ENCODE results near the gene RAD51B. TPM values are rescaled to one million over a fixed set of nuclear protein-coding genes. Genes with fewer than 3 reads are reported as not detected.
A peak's percentile ranks its signal among the peaks of the same experiment; 100 is the strongest.

RAD51B gene
- total and polyA plus RNA-seq, 9 of the 15 experiments (the other 6 are each of a cell fraction or from before 2014, with no cell fraction given): 8.5 to 17.3 (median 11.3) TPM

GRCh38 chr14:68716698-68717097 is 897.1 kb downstream of the RAD51B start:
- Histone ChIP-seq H3K4me2 (ENCODE audit: insufficient read depth, low read length) (no peak overlapping the region), H2AFZ (ENCODE audit: low read depth, low read length) (0 out of 2 replicates have a peak overlapping the region, but pooled peaks have one; percentile 17), H3K4me1 (replicated peaks in 1 of 2; ENCODE audit: control insufficient read depth in 2 of 2, insufficient read depth in 2 of 2, low read length in 2 of 2) (peaks cover 7 to 37% of the 10 kb centered on the region in 2 experiments; a peak in 4 of 5 replicates), H3K9me3 (replicated peaks; ENCODE audit: control insufficient read depth, insufficient read depth, low read depth, low read length) (no peaks in the 10 kb centered on the region), H3K9me1 (ENCODE audit: control insufficient read depth, insufficient read depth, low read length) (no peaks in the 10 kb centered on the region), H3K27ac (ENCODE audit: extremely low read depth, low read depth, low read length) (no peak overlapping the region), H3K4me3 (no peak overlapping the region), H4K20me1 (replicated peaks; ENCODE audit: control insufficient read depth, insufficient read depth, low read length) (no peaks in the 10 kb centered on the region), H3K79me2 (ENCODE audit: control insufficient read depth, insufficient read depth, low read length) (no peaks in the 10 kb centered on the region), H3K27me3 (ENCODE audit: control insufficient read depth in 2 of 2, insufficient read depth in 2 of 2, low read length in 2 of 2) (no peaks in the 10 kb centered on the region), H3K9ac (ENCODE audit: insufficient read depth in 1 of 2, low read depth in 2 of 2, low read length in 2 of 2) (no peak overlapping the region), H3K36me3 (ENCODE audit: control insufficient read depth, insufficient read depth, low read length) (no peaks in the 10 kb centered on the region)
- FAIRE-seq (peak; percentile 35), DNase-seq (ENCODE audit: extremely low read depth in 1 of 4, low spot score in 3 of 4) (peak in 2 of 4 experiments; percentile 26 to 41), ATAC-seq (peak; percentile 69)
- intact Hi-C loops (cut with micrococcal nuclease): loop anchor here (1.0 to 5.0 kb wide), 3 partner anchors 41 to 100 kb away; no protein-coding TSS in a partner anchor
- ChIA-PET CTCF (ENCODE audit: low intra/inter-chr PET ratio) (interaction anchor here (0.8 kb wide), 1 partner anchor 103 kb away, joined by 3 read pairs; no protein-coding TSS in a partner anchor), POLR2A (interaction anchor here (1.1 to 1.6 kb wide), 3 partner anchors 9 to 32 kb away, joined by 3 to 5 read pairs (median 3); no protein-coding TSS in a partner anchor)
- 73% methylated on average over 4 of the region's 4 CpGs for WGBS (ENCODE audit: insufficient coverage, low coverage, missing lambda C conversion rate)
- in situ Hi-C loops (cut with MboI): no loop called here
- BruUV-seq (replicated peaks): no TSS peak
- no peak for TF ChIP-seq ZNF318 (IDR thresholded peaks at IDR 0.05; ENCODE audit: borderline replicate concordance in 1 of 2, low read depth in 1 of 2)
- TF ChIP-seq CTCF (IDR thresholded peaks at IDR 0.05 in 2 of 3, conservative IDR thresholded peaks at IDR 0.05 in 1 of 3; ENCODE audit: insufficient read depth in 2 of 3, low read depth in 1 of 3, low read length in 3 of 3): peak; percentile 36 to 50 (median 47); a peak in 4 of 6 replicates
- TF ChIP-seq RAD21 (CRISPR knock-in tag; conservative IDR thresholded peaks at IDR 0.05 in 1 of 2, IDR thresholded peaks at IDR 0.05 in 1 of 2): peak; percentile 48 to 65; a peak in 3 of 4 replicates
- TF ChIP-seq SMC3 (conservative IDR thresholded peaks at IDR 0.05; ENCODE audit: insufficient read depth, low read depth, low read length): 0 out of 2 replicates have a peak, but pooled peaks have one; percentile 19
- 0 out of 2 replicates have a peak, but pooled peaks have one; percentile 13 for TF ChIP-seq ZFX (CRISPR knock-in tag; IDR thresholded peaks at IDR 0.05)

All from K562 (cell line).